HS-27A (cell line): ENCODE data around the gene VSTM2B.

Experiments
- DNase-seq: peaks from one replicate; pipeline ENCODE4 v3.0.0-alpha.2; 2012; ENCODE audit warnings: low read depth, missing footprints

The VSTM2B gene

DNA sequence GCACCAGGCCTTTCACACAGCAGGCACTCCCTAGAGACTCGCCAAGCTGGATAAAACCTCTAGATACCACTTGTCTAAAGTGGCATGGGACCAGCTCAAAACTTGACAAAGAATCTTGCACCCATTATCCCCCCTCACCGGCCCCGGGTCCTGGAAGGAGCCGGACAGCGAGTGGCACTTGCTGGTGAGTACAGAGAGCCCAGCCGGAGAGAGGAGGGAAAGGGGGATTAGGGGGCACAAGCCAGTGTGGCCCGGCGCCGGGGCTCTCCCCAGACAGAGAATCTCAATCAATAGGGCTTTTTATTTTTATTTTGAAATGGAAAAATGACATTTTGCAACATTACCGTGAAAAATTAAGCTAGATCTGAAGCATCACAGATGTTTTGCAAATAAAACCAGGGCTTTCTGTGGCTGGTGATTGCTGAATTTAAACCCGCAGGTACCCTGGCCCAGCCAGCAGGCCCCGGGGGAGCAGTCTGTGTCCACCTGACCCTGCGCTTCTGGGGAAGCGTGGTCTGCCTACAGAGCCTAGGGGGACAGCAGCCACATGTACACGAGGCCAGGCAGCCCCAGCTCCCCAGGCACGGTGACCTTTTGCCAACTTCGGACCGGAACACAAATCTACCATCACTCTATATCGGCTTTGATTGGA, 10.0 kb upstream of the VSTM2B start:
- no peak for DNase-seq

DNA sequence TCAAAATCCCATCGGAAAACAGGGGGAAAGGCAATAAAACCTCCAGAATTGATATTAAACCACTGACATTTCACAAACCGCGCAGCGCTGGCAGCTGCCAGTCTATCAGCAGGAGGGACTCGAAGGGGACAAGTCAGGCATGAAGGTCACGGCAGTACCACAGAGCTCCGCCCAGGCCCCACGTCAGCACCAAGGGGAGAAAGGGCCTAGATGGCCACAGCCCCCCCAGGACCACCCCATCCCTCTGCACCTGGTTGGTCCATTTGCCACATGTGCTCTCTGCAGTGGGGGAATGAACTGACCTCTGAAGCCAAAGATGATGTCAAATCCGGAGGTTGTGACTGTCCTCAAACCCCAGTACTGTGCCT, 9.5 kb upstream of the VSTM2B start:
- no peak for DNase-seq

DNA sequence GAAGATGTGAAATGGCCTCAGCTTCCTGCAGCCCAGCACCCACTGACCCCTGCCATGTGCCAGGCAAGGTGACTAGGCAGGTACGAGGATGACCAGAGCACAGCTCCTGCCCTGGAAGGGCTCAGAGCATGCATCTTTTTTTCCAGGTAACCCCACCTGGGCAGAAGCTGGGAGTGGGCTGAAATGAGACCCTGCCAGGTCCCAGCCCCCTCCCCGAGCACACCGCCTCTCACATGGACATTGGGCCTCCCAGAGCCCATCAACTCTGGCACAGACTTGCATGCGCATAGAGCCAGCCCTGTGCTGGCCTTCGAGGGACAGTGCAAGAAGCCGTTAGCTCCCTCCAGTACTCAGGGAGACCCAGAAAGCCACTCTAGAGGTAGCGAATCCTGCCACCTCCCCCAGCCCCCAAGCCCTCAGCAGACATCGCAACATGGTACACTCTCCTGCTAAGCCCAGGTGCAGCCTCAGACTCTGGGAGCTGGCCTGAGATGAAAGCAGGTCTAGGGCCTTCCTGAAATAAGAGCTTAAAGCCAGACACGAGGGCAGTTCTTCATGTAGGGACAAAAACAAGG, 8.9 kb upstream of the VSTM2B start:
- DNase-seq: no peak

DNA sequence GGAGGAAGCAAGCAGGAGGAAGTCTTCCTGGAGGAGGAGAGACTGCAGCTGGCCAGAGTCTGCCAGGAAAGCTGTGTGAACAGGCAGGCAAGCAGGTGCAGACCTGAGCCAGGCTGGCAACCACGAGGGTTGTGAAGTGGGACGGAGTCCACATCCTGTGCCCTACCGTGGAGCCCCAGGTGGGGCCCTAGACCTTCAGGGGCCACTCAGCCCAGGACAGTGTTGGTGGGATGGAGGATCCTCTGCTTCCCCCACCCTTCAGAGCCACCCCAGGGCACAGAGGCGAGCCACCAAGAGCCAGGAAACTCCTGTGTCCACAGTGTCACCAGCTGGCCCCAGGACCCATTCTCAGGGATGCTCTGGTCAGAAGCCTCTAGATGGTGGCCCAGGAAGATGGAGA, 8.4 kb upstream of the VSTM2B start:
- no peak for DNase-seq

DNA sequence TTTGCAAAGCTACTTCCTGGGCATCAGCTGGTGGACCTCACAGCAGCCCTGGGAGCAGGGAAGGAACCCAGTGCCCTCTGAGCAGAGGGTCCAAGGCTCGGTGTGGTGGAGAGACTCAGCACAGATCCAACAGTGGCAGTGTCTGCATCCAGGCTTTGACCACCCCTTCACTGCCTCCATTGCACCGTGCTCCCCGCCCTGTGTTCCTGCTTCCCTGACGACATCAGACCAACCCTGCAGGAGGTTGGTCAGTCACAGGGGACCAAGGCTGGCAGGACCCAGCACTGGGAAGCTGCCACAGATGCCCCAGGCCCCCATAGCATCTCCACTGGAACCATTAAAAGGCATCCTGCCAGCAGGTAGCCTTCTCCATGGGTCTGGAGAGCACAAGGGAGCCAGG, 7.8 kb upstream of the VSTM2B start:
- no peak for DNase-seq

DNA sequence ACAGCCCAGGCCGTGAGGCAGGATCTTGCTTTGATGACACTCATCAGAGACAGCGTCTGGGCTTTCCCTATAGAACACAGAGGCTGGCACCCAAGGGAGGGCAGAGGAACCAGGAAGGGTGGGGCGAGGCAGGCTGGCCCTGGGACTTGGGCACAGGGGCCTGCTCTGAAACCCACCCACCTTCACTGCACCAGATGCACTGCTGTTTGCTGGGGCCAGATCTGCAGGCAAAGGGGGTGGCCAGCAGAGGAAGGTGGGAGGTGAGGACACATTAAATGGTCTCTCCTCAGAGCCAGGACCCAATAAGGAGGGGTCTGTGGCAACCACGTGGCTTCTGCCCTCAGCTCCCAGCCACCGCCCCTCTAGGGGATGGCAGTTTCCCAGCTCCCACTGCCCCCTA, 6.6 kb upstream of the VSTM2B start:
- no peak for DNase-seq

DNA sequence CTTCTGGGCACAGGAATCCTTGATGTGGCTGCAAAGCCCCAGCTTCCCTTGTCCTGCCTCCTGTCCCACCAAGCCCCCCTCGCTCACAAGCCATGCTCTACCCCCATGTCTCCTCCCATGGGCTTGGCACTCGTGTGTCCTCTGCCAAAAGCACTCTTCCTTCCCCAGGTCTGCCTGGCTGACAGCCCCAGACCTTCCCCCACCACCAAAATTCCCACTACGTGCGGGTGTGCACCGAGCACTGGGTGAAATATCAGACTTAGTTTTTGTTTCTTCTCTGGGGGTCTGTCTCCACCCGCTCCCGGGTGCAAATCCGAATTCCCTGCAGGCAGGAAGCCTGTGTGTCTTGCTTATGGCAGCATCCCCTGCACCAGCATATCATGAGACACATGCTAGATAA, 5.9 kb upstream of the VSTM2B start:
- DNase-seq: no peak

DNA sequence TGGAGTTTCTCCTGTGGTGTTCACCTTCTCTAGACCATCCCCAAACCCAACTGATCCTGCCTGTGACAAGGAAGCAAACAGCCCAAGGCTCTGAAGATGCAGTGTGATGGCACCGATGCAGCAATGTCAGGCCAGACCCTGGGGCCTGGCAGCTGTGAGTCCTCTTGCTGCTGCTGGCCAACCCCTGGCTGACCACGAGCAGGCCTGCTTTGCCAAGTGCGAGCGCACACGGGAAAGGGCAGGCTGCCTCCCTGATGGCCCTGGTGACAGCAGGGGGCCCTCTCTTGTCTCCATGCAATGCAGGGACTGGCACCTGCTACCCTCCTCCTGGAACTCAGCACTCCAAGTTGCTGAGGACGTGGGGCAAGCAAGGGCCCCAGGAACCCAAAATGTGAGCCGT, 5.4 kb upstream of the VSTM2B start:
- DNase-seq: no peak

DNA sequence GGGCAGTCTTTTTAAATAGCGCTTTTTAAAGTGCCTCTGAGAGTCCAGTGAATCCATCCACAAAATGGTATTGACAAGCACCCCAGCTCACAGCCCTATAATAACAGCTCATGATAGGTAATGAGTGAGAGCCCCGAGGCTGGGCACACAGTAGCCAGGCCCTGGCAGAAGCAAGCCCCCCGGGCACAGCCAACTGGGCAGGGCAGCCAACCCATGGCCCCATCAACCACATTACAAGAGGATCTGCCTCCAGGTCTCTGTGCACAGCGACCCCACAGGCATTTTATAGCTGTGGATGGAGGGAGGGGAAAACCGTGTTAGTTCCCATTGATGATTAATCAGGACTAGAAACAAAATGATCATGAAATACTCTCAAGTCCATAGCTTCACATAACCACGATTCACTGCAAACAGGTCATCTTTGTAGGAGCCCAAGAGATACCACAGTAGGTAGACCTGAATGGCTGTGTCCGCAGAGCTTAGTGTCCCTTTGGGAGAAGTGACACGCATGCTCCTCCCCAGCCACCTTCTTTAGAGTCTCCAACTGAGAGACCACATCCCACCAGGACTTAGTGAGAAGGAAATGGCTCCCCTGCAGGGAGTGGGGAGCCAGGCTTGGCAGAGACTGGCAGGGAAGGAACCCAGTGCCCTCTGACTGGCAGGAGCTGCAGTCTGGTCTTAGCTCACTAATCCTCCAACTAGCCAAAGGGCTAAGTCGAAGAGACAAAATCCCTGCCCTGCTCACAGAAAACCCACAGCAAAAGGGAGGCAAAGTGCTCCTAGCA, 4.3 kb upstream of the VSTM2B start:
- DNase-seq: no peak

DNA sequence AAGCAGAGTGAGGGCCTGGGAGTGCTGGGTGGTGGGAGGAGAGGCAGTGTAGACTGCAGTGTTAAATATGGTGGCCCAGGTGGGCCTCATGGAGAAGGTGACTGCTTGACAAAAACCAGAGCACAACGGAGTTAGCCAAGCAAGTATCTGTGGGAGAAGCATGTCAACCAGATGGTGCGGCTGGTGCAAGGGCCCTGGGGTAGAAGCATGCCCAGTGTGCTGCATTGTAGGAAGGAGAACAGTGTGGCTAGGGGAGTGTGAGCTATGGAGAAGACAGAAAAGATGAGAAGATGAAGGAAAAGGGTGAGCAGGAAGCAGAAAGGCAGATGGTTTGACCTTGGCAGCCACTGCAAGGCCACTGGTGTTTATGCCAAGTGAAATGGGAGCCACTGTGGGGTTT, 2.2 kb upstream of the VSTM2B start:
- no peak for DNase-seq

DNA sequence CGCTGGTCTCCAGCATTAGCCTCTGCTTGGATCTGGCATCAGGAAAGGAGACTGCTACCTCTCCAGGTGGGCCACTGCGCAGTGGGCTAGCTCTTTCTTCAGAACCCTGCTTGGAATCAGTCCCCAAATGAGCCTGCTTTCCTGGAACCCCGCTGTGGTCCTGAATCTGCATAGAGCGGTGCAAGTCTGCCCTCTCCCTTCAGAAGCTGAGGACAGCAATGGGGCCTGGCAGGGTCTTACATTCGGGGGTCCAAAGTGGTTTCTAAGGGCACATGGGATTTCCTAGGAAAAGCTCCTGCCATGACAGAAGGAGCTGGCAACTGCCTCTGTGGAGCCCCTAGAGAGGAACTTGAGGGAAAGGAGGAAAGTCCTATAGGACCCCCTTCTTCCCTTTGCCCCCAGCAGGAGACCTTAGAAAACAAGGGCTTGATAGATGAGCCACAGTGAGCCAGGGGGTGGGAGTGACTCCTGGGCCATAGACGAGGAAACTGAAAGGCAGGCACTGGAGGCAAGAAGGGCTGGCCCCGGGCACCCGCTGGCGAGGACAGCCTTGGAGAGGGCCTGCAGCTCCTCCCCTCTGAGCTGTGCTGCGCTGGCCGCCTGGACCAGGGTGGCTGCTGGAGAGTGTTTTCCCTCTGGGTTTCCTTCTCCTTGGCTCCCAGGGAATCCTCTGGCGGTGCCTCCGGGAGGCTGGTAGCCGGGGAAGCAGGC, 1.4 kb upstream of the VSTM2B start:
- no peak for DNase-seq

DNA sequence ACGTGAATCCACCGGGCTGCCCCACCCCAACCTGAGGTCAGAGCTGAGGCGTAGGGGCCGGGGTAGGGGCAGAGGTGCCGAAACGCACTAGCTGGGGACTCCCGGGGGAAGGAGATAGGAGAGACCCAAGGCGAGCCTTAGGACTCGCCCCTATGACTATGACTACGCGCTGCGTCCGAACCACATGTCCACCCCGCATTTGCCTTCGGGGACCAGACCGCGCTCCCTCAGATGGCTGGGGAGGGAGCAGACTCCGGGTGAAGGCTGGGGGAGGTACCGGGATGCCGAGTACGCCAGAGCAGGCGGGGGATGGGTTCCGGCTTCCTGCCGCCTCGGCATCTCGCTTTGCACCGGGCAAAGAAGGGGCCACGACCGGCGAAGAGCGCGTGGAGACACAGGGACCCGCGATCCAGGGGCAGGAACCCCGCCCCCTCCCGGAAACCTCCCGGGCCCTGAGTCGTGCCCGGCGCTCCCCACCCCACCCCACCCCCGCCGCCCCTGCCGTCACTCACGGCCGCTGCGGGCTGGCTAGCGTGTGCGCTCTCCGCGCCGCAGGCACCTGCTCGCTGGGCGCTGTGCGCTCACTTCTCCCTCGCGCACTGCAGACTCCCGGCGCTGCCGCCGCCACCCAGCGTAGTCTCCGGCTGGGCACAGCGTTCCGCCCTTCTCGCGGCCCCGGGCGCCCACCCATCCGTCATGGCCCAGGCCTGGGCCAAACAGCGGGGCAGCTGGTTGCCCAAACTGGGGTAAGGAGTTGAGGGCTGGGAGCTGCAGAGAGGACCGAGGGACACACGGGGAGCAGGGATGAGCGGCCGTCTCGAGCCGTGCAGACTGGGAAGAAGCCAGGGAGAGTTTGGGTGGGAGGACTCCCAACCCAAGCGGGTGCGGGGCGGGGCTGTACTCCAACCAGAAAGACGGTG, 622 bp upstream of the VSTM2B start:
- DNase-seq: no peak

DNA sequence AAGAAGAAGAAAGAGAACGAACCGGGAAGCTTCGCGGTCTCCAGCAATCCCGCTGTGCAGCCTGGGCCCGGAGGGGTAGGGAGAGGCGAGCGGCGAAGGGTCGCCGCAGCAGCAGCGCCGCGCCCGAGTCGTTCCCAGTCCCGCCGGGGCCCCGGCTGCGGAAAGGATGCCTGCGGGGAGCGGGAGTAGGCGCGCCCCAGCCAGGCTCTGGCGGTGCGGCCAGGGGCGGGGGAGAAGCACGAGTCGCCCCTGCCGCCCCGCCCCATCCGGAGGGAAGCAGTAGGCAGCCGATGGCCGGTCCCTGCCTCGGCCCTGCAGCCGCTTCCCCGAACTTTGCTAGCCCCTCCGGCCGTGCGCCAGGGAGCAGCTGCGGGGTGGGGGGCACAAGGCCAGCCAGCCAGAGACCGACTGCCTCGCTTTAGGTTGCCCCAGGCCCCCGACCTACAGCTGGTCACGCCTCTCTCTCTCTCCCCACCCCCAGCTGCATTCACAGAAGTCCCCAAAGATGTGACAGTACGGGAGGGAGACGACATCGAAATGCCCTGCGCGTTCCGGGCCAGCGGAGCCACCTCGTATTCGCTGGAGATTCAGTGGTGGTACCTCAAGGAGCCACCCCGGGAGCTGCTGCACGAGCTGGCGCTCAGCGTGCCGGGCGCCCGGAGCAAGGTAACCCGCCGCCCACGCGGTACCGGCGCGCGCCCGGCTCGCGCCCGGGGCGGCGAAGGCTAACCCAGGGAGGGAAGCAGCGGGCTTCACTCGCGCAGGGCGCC, 1.1 kb downstream of the VSTM2B start:
- DNase-seq: no peak

DNA sequence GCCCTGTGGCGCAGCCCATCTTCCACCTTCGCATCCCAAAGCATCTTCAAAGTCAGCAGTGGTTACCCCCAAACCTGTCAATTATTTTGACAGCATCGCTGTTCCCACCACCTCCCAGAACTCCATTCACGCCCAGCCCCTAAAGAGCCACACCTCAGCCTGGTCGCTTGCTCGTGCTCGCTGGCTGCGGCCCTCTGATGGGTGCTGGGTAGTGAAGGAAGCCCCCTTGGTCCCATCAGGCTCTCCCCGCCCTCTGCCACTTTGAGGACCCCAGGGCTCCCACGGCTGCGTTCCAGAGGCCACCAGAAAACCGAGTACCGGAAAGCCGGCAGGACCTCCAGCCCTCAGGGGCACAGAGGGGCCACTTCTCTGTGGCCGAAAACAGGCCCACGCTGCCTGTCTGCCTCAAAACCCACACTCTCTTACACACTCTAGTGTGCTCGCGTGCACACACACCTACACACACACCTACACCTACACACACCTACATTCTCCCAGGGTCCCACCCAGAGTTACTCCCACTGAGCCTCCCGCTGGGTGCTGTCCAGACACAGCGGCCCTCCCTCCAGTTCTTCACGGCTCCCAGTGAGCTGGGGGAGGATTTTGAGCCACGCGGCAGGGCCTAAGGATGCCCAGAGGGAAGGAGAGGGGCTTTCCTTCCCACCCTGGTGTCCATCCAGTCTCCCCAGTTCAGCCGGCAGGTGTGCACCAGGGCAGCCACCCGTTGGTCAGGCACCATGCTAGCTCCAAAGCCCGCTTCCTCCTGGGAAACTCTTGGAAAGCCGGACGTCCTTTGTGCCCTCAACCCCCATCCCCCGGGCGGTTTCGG, 1.9 kb downstream of the VSTM2B start:
- DNase-seq: no peak

DNA sequence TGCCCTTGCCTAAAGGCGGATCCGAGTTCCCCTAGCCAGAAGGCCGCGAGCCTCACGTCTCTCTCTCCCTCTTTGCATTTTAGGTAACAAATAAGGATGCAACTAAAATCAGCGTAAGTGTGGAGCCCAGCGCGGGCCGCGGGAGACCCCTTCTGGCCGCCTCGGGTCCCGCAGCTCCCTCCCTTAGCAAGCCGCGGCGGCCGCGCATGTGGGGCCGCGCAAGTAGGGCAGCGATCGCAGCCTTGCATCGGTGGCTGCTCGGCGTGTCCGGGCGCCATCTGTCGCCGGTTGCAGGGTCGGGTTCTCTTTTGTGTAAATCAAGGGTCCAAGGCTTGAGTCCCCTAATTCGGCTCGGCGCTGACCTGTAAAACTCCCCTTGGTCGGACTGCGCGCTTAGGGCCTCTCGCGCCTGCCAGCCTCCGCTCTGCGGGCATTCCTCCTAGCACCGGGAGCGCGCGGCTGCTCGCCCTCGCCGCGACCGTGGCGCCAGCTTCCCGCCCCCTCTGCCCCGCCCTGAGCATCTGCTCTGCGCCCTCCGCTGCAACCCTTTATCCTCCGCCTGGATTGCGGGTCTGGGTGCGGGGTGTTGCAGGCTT, 2.7 kb downstream of the VSTM2B start:
- DNase-seq: no peak

DNA sequence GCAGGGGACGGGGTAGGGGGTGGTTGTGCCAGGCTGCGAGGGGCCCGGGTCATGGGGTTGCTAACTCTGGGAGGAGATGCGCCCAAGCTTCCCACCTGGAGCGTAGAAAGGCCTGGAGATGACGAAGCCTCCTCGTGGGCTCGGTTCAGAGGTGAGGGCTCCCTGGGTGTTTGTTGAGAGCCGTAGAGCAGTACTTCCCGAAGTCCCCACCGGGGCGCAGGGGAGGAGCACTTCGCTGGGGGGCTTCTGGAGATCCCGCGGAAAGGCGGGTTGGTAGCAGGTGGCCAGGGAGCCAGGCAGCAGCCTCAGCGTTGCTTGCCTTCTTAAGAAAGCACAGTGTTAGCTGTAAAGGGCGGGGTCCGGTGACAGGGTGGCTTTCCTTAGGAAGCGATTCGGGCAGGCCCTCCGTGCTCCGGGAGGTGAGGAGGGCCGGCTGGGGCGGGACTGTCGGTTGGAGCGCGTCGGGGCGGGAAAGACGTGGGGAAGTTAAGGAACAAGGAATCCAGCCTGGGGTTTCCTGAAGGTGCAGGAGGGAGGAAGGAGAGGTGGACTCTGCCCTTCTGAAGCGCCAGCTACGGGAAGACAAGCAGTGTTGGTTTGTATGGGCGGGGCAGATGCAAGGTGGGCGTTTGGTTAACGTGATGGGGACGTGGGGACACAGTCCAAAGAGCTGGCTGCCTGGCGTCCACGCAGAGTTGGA, 3.3 kb downstream of the VSTM2B start:
- DNase-seq: no peak

DNA sequence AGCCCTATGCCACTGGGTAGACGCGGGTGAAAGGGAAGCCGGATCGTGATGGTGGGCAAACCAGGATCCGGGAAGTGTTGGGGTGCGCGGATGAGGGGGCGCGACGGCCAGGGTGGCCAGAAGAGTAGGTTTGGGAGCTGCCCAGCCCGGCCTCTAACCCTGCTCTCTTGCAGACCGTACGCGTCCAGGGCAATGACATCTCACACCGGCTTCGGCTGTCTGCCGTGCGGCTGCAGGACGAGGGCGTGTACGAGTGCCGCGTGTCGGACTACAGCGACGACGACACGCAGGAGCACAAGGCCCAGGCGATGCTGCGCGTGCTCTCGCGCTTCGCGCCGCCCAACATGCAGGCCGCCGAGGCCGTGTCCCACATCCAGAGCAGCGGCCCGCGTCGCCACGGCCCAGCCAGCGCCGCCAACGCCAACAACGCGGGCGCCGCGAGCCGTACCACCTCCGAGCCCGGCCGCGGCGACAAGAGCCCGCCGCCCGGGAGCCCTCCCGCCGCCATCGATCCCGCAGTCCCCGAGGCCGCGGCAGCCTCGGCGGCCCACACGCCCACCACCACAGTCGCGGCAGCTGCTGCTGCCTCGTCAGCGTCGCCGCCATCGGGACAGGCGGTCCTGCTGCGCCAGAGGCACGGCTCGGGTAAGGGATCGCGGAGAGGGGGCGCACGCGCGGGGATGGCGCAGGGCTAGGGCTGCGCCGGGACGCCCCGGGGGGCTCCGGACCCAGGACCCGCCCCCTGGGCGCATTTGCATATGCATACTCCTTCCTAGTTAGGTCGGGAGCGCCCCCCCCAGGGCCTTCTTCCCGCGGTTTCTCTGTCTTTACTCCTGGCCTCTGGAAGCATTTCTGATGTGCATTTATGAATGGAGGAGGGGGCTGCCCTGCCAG, 4.1 kb downstream of the VSTM2B start:
- no peak for DNase-seq
